Endometrial microvascular endothelial cells (primary cell): ENCODE results near the gene TPD52L2. TPM values are rescaled to one million over a fixed set of nuclear protein-coding genes. Genes with fewer than 3 reads are reported as not detected.
"Not testable (repeated sequence)": the region's sequence is repeated elsewhere in the genome, so short reads cannot be mapped to it uniquely, and the experiment has no call there.

Source experiments
- in situ Hi-C: cut with HindIII; loops from 2 replicates; pipeline ENCODE4 v1.10.0; 2017; ENCODE audit warnings: low sequenced_read_pairs, low pct_unique_long_range_greater_than_20kb; ENCODE audit errors: inconsistent ontology term
- total RNA-seq: library from RNA; depleted of rRNA; stranded (reverse); fragments of >200 nt; gene quantifications from one replicate; pipeline ENCODE4 v1.2.3, GENCODE V29; 2015; ENCODE audit errors: inconsistent ontology term

The TPD52L2 gene
- total RNA-seq, 1 donor from 2014 or later, result 174 TPM

GRCh38 chr20:63867042-63867441 lies 2.0 kb downstream of the TPD52L2 start:
- in situ Hi-C loops, result not testable (repeated sequence)

- in situ Hi-C loops, result no loop called here
Measured at GRCh38 chr20:63868264-63868663, 3.2 kb downstream of the TPD52L2 start.

GRCh38 chr20:63873477-63873971 lies 8.5 kb downstream of the TPD52L2 start:
- in situ Hi-C loops, result no loop called here

GRCh38 chr20:63874241-63874640 lies 9.2 kb downstream of the TPD52L2 start:
- in situ Hi-C loops, result not testable (repeated sequence)

GRCh38 chr20:63876489-63877036 lies 11.5 kb downstream of the TPD52L2 start:
- in situ Hi-C loops, result loop anchor here (25.0 kb wide), 1 partner anchor 89 kb away; no protein-coding TSS in a partner anchor

GRCh38 chr20:63877755-63878470 lies 12.8 kb downstream of the TPD52L2 start:
- in situ Hi-C loops, result loop anchor here (25.0 kb wide), 1 partner anchor 91 kb away; no protein-coding TSS in a partner anchor

GRCh38 chr20:63878899-63879663 lies 14.0 kb downstream of the TPD52L2 start:
- in situ Hi-C loops, result loop anchor here (25.0 kb wide), 1 partner anchor 92 kb away; no protein-coding TSS in a partner anchor

- in situ Hi-C loops, result loop anchor here (25.0 kb wide), 1 partner anchor 94 kb away; no protein-coding TSS in a partner anchor
Measured at GRCh38 chr20:63880901-63881300, 15.8 kb downstream of the TPD52L2 start.

GRCh38 chr20:63881451-63882226 lies 16.6 kb downstream of the TPD52L2 start:
- in situ Hi-C loops, result loop anchor here (25.0 kb wide), 1 partner anchor 94 kb away; no protein-coding TSS in a partner anchor

GRCh38 chr20:63882257-63883200 lies 17.5 kb downstream of the TPD52L2 start:
- in situ Hi-C loops, result loop anchor here (25.0 kb wide), 1 partner anchor 95 kb away; no protein-coding TSS in a partner anchor

GRCh38 chr20:63883201-63883593 lies 18.1 kb downstream of the TPD52L2 start:
- in situ Hi-C loops, result loop anchor here (25.0 kb wide), 1 partner anchor 96 kb away; no protein-coding TSS in a partner anchor

- in situ Hi-C loops, result loop anchor here (25.0 kb wide), 1 partner anchor 97 kb away; no protein-coding TSS in a partner anchor
Measured at GRCh38 chr20:63884506-63885263, 19.6 kb downstream of the TPD52L2 start.

GRCh38 chr20:63885264-63886053 lies 20.4 kb downstream of the TPD52L2 start:
- in situ Hi-C loops, result loop anchor here (25.0 kb wide), 1 partner anchor 98 kb away; no protein-coding TSS in a partner anchor

- in situ Hi-C loops, result loop anchor here (25.0 kb wide), 1 partner anchor 99 kb away; no protein-coding TSS in a partner anchor
Measured at GRCh38 chr20:63886054-63886419, 21.0 kb downstream of the TPD52L2 start.

- in situ Hi-C loops, result loop anchor here (25.0 kb wide), 1 partner anchor 100 kb away; no protein-coding TSS in a partner anchor
Measured at GRCh38 chr20:63886921-63887320, 21.9 kb downstream of the TPD52L2 start.
